Measurements from ENCODE around the gene PLA2G4D.
"Not testable (repeated sequence)": the region's sequence is repeated elsewhere in the genome, so short reads cannot be mapped to it uniquely, and the experiment has no call there.

Gene PLA2G4D

DNA sequence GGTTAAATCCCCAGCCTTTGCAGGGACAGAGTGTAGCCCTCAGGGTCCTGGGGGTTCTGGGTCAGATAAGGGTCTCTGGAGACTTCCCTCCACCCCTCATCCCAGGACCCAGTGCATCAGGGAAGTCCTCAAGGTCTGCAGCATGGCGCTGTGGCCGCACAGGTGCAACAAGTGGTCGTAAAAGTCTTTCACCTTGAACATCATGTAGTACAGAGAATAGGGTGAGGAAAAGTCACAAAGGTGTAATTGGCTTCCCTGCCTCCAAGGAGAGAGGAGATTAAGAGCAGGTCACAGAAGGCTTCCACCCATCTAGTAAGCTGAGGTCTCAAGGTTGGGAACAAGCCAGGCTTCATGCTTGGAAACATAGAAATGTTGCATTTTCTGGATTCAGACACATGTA is 29.2 kb upstream of the PLA2G4D start:
- no peak for DNase-seq (ENCODE audit: low spot score)

GRCh38 chr15:42121682-42122081 is 27.3 kb upstream of the PLA2G4D start:
- no peak for DNase-seq (ENCODE audit: low spot score)

DNA sequence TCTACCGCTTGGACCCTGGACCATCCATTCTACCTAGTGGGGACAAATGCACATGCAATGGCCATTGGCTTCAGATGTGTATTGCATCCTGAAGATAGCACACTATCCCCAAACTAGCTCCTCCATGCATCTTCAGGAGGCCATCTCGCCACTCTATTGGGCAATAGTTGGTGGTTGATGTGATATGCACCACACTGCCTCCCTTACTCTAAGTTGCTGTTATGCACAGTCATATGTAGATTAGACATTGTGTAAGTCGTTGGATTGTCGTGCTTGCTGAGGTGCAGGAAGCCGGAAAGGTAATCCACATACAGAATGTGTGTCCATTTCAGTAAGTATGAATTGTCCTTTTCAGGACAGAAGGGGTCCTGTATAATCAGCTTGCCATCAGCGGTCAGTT is 26.7 kb upstream of the PLA2G4D start:
- no peak for DNase-seq (ENCODE audit: low spot score)

- no peak for DNase-seq (ENCODE audit: low spot score)
Observed at GRCh38 chr15:42120285-42120684, 25.9 kb upstream of the PLA2G4D start.

DNA sequence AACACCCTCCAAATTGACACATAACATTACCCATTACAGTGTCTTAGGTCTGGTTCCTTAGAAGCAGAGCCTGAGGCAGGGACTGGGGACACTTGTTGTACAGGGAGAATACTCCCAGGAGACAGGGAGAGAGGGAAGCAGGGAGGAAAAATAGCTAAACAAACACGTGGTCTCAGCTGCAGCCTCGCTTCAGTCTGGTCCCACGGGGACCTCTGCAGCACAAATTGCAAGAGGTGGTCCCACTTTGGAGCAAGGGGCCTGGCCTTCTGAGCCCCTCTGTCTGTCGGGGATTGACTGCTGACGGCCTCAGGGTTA is 25.0 kb upstream of the PLA2G4D start:
- no peak for DNase-seq (ENCODE audit: low spot score)

DNA sequence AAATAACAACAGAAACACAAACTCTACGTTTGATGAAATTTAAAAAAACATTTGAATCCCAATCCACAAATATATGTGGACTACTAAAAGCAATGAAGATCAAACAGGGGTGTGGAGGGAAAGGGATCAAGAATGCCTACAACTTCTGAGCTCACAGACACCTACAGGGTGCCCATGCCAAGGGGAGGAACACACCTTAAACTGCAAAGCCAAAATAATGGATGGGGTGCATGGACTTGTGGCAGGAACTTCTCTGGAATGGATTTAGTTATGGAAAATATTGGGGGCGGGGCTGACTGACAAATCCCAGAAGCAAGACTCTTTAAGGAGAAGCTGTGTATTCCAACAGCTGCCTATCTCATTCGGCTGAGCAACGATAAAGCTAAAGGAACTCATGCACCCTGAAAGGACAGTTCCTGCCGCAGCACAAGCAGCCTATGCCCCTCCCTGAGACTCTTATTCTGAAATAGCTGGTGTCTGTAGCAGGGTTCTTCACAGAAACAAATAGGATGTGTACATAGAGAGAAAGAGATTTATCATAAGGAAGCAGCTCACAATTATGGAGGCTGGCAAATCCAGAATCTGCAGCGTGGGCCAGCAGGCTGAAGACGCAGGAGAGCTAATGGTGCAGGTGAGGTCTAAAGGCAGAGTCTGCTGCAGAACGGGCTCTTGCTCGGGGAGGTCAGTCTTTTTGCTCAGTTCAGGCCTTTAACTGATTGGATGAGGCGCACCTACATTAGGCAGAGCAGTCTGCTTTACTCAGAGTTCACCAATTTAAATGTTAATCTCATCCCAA is 24.5 kb upstream of the PLA2G4D start:
- DNase-seq (ENCODE audit: low spot score): no peak

DNA sequence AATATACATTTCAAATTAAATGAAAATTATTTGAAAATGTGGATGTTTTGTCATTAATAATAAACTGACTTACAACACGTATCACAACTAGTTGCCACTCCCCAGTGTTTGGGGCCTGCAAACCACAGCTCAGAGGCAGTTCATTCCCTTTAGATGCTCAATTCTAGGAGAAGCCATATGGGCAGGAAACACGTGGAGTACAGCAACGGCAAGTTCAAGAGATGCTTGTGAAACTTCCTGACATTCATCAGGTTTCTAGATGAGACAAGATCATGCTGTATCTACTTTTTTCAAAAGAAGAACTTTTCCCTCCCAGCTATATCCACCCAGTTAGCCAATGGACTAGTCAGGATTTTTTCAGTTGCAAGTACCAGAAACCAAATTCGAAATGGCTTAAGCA is 17.6 kb upstream of the PLA2G4D start:
- no peak for DNase-seq (ENCODE audit: low spot score)

DNA sequence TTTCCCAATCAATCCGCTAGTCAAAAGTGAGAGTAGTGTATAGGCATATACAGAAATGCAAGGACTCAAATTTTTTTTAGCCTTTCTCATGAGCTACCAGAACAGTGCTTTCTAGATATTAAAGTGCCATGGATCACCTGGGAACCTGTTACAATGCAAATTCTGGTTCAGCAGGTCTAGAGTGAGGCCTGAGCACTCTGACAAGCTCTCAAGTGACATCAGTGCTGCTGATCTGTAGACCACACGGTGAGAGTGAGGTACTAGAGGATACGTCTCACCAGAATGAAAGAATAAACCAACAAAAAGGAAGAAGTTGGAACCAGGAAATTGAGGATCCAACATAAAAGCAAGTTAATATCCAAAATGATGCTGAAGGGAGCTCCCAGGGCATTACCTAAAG is 16.0 kb upstream of the PLA2G4D start:
- no peak for DNase-seq (ENCODE audit: low spot score)

DNA sequence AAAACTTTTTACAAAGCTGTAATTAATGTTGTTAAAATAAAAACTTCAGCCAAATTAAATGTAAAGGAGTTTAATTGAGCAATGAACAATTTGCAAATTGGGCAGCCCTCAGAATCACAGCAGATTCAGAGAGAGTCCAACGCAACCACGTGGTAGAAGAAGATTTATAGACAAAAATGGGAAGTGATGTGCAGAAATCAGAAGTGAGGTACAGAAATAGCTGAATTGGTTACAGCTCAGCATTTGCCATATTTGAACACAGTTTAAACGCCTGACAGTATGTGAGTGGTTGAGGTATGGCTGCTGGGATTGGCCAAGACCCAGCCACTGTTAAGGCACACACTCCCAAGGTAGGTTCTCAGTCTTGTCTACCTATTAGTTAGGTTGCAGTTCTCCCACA is 14.4 kb upstream of the PLA2G4D start:
- DNase-seq (ENCODE audit: low spot score): no peak

- DNase-seq (ENCODE audit: low spot score): no peak
Observed at GRCh38 chr15:42108189-42108588, 13.8 kb upstream of the PLA2G4D start.

- DNase-seq (ENCODE audit: low spot score): no peak
Observed at GRCh38 chr15:42107473-42107872, 13.1 kb upstream of the PLA2G4D start.

DNA sequence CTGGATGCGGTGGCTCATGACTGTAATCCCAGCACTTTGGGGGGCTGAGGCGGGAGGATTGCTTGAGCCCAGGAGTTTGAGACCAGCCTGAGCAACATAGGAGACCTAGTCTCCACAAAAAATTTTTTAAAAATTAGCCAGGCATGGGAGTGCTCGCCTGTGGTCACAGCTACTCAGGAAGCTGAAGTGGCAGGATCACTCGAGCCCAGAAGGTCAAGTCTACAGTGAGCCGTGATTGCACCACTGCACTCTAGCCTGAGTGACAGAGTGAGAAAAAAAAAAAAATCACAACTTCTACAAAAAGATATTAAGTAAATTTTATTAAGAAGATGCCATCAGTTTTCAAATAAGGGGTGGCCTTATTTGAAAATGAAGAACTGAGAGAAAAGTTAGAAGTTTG is 11.9 kb upstream of the PLA2G4D start:
- DNase-seq (ENCODE audit: low spot score): no peak

- DNase-seq (ENCODE audit: low spot score): no peak
Observed at GRCh38 chr15:42104095-42104891, 9.9 kb upstream of the PLA2G4D start.

- DNase-seq (ENCODE audit: low spot score): no peak
Observed at GRCh38 chr15:42102646-42103235, 8.4 kb upstream of the PLA2G4D start.

DNA sequence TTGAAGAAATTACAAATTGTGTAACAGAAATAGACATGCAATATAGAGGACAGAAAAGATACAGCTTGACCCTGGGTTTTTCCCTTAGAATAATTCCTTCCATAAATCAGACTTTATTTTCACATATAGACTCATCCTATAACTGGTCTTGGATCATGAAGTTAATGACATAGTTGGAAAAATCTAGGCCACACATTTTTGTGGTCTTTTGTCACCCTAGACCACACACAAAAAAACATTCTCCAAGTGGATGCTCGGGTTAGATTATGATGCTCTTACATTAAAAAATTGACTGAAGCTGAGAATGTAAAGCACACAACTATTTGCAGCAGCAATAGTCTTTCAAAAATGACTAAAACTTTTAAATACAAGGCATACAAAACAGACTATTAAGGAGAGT is 7.5 kb upstream of the PLA2G4D start:
- no peak for DNase-seq (ENCODE audit: low spot score)

DNA sequence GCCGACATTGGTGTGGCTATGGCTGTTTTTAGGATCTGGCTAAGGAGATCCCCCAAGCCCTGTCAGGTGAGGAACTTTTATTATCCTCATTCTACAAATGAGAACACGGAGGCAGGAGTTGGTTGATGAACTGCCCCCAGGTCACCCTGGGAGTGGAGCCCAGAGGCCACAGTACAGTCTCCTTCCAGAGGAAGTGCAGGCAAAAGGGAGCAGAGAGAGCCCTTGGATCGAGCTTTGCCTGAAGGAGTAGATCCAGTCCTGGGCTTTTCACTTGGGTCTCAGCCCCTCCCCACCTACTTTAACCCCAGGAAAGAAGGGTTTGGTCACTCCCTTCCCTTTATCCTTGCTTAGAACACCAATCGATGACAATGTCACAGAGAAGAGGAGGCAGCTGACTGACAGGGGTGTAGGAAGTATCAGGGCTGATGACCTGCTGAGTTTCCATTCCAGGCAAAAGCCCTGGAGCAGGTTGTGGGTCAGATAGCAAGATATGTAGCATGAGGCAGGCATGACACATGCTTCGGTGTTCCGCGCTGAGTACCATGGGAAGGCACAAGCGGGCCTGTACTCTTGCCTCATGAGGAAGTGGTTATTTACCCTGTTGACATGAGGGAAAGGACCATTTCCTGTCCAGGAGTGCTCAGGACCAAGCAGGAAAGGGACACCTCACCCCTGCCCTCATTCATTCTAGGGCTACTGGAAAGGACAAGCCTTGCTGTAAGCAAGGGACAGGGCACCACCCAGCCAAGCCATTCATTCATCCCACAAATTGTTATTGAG is 5.8 kb upstream of the PLA2G4D start:
- DNase-seq (ENCODE audit: low spot score): no peak

- DNase-seq (ENCODE audit: low spot score): no peak
Observed at GRCh38 chr15:42097018-42097417, 2.7 kb upstream of the PLA2G4D start.

DNA sequence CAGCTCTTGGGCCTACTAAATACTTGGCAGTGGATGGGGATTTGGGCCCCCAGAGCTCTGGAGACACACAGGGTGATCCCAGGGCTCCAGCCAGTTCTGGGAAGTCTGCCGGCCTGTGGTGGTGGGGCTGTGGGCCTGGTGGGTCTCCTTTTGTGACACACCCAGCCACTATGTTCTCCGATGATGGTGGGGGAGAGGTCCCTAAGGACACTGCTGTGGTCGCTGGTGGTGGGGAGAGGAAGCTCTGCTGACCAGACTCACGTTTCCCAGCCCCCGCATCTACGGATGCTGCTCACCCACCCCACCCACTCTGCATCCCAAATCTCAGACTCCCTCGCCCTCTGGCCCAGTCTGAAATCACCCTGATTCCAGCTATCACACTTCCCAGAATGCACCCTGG is 396 bp downstream of the PLA2G4D start:
- DNase-seq (ENCODE audit: low spot score): no peak

DNA sequence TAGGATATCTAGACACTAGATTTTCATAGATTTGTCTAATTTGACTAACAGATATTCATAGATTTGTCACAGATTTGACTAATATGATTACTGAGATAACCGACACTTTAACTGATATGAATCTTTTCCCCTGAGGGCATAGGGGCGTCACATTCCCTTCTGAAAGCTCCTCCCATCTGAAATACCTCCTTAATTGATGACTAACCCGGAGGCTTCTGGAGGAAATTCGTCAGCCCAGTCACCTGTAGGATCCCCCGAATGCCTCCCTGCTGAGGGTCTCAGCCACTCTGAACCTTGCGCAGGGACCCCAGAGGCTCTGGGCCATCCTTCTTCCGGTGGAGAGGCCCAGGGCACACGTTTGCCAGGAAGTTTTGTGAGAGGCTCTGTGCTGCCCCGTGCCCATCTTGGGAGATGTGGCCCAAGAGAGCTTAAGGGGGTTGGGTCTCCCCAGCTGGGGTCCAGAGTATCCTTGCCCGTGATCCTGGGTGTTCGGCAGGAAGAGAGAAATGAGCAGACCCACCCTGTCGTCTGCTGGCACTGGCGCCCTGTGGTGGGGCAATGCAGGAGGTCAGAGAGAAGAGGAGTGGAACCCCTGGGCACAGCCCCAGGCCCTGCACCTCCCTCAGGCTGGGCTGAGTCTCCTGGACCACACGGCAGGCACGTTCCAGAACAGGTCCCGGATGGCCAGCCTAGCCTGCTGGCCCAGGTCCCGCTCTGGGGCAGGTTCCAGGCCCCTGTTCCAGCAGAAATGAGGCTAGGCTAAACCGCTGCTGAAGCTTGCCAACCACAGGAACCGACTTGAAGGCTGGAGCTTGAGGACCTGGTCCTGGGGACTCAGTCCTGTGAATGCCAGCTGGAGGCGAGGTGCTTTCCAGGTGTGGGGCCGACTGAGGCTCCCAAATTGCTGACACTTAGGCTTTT is 1.7 kb downstream of the PLA2G4D start:
- no peak for DNase-seq (ENCODE audit: low spot score)

GRCh38 chr15:42091753-42092397 is 2.5 kb downstream of the PLA2G4D start:
- not testable (repeated sequence) for DNase-seq (ENCODE audit: low spot score)

- no peak for DNase-seq (ENCODE audit: low spot score)
Observed at GRCh38 chr15:42090781-42091180, 3.6 kb downstream of the PLA2G4D start.
